Head of caudate nucleus (tissue), 42 donors: ENCODE measurements around the gene RECQL.

Source experiments
- DNase-seq, 42 donors: peaks; one replicate each; pipeline versions ENCODE4 v3.0.0 to v3.0.0-alpha.2; 2020 to 2021; ENCODE audit warnings: mixed read lengths in 7 of 42
- intact Hi-C: fragments of 100-400 bp; cut with DNase I; formaldehyde crosslinking; loops from one replicate; pipeline ENCODE4 v1.15.0; 2022

RECQL gene, protein sequence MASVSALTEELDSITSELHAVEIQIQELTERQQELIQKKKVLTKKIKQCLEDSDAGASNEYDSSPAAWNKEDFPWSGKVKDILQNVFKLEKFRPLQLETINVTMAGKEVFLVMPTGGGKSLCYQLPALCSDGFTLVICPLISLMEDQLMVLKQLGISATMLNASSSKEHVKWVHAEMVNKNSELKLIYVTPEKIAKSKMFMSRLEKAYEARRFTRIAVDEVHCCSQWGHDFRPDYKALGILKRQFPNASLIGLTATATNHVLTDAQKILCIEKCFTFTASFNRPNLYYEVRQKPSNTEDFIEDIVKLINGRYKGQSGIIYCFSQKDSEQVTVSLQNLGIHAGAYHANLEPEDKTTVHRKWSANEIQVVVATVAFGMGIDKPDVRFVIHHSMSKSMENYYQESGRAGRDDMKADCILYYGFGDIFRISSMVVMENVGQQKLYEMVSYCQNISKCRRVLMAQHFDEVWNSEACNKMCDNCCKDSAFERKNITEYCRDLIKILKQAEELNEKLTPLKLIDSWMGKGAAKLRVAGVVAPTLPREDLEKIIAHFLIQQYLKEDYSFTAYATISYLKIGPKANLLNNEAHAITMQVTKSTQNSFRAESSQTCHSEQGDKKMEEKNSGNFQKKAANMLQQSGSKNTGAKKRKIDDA

DNA sequence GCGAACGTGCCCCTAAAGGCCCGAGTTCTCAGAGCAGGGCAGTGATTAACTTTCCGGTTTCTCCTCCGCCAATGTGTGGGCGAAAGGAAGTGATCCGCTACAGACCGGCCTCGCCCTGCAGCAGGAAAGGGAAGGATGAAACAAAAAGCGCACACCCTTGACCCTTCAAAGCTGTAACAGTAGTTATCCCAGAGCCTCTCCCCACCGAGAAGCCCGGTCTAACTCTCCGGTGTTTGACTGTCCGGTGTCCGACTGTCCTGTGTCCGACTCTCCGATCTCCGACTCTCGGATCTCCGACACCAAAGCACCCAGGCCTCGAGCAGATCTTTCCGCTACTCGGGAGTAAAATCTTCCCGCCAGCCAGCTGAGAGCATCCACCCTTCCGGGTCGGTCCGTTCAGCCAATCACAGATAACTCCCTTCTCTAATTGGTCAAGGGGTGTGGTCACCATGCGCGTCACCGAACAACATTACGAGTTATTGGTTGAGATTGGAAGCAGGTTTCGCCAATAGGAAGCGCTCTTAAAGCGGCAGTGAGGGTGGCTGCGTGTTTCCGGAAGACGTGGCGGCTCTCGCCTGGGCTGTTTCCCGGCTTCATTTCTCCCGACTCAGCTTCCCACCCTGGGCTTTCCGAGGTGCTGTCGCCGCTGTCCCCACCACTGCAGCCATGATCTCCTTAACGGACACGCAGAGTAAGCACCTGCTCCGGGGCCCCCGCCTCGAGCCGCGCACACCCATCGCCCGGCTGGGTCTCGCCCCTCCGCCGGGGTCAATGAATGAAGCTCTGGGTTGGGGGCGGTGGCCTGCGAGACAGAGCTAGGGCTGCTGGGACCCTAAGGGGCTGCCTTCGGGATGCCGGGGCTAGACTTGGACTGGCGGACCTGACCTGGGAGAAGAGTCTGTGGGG is at the start of gene RECQL, which contains the start of gene GOLT1B:
Gene RECQL, minus strand, starts transcription at position 378 of the 906 bp plus-strand sequence. CDS start 2,065 bp downstream, outside the sequence.
Gene GOLT1B, plus strand, starts transcription at position 532 of the 906 bp plus-strand sequence. Its CDS starts 135 bp downstream, at position 667.
- peak; percentile 82 to 98 (median 95) for DNase-seq
- intact Hi-C loops: no loop called here

DNA sequence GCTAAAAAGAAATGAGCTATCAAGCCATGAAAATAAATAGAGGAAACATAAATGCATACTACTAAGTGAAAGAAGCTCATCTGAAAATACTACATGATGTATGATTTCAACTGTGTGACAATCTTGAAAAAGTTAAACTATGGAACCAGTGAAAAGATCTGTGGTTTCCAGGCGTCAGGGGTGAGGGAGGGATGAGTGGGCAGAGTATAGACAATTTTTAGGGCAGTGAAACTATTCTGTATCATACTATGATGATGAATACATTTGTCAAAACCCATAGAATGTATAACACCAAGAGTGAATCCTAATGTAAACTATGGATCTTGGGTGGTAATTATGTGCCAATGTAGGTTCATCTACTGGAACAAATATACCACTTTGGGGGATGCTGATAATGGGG is 46.0 kb upstream of the RECQL start:
- no peak for DNase-seq
- intact Hi-C loops: no loop called here

- intact Hi-C loops: no loop called here
- DNase-seq: no peak
Measured at GRCh38 chr12:21546716-21547115, 45.3 kb upstream of the RECQL start.

DNA sequence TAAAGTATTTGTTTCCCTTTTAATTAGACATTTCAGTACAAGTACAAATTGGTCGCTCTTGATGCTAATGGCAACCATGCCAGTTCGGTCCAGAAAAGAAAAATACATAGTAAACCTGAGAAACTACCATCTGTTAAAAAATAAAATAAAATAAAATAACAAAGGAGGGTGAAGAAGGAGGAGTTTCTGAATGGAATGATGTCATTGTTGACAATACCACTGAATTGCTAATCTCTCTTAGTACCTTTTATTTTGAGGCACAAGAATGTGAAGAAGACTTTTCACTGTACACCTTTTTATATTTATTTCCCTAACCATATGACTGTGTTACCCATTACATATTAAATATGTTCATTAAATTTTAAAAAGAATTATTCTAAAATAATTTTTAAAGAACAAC is 44.1 kb upstream of the RECQL start:
- intact Hi-C loops: no loop called here
- no peak for DNase-seq

DNA sequence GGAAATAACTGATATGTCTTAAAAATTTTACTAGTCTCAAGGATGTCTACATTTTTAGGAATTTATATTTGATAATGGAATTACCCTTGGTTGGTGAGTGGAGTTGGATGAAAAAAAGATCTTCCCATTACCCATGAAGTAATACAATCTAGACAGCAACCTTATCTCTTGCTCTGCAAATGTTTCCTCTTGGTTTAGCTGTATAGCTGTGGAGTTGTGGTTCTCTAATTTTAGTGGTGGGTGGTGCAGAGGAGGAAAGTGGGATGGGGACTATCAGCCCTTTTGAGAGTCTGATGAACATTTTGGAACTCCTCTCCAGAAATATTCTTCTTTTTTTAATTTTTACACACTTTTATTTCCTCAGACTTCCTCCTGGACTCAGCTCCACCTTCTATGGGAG is 41.7 kb upstream of the RECQL start:
- no peak for DNase-seq
- intact Hi-C loops: no loop called here

DNA sequence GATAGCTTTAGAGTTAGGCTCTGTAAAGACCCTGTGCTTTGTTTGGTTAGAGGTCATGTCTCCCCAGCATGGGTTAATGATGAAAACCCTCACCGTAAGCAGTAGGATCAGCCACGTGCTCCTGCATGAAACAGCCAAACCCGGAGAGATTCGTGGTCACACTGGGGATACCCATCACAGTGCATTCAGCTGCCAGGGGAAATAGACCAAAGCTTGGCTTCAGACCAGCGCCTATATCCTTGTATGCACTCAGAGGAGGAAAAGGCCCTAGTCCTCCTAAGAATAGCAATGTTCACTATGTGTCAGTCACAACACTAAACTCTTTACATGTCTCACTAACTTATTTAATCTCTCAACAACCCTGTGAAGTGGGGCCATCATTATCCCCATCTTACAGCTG is 41.0 kb upstream of the RECQL start:
- intact Hi-C loops: no loop called here
- no peak for DNase-seq

GRCh38 chr12:21541773-21542172 is 40.3 kb upstream of the RECQL start:
- no peak for DNase-seq
- intact Hi-C loops: no loop called here

DNA sequence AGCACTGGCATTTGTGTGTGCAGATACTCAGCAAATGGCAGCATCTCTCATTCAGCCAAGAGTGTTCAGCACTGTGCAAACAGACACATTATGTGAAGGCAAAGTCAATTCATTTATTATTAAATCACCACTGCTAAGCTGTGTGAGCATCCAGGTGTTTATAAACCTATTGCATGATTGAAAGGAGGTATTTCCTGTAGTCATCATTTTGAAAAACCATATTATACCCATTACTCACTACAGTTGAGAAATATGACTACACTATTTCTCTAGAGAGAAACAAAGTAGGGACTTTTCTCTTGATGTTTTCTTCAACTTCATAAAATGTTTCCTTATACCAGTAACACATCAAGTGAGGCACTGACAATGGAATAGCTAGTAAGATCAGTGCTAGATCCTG is 38.4 kb upstream of the RECQL start:
- intact Hi-C loops: no loop called here
- DNase-seq: no peak

DNA sequence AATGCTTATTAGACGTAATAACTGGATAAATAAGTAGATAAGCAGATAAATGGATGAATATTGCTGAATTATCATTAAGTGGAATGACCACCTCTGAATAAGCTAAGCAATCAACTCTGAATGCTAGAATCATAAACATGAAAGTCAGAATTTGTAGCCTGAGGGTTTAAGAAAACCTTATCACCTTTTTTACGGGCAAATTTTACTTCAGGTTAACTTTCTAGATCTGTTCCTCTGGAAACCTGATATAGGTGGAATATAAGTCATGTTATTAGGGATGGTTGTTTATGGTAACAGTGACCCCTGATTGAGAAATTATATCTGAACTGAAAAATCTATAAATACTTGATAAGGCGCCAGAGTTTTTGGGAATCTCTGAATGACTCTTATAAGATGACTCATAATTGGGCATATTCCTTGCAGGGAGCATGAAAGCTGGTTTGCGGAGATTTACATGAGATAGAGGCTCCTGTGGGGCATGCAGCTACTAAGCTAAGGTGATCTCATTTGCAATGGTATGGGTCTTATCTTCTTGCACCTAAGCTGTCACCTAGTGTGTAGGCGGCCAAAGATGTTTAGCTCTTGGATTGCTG is 36.7 kb upstream of the RECQL start:
- intact Hi-C loops: no loop called here
- no peak for DNase-seq

- DNase-seq: no peak
- intact Hi-C loops: loop anchor here (10.0 kb wide), 1 partner anchor 125 kb away; the partner anchor contains the start of gene LDHB
Measured at GRCh38 chr12:21529456-21529855, 28.0 kb upstream of the RECQL start.

GRCh38 chr12:21528953-21529352 is 27.5 kb upstream of the RECQL start:
- DNase-seq: peak in 2 of 42 donors; percentile 9 to 17

GRCh38 chr12:21527451-21528180 is 26.2 kb upstream of the RECQL start:
- intact Hi-C loops: loop anchor here (10.0 kb wide), 1 partner anchor 127 kb away; the partner anchor contains the start of gene LDHB
- peak; percentile 21 to 87 (median 70) for DNase-seq

More at GRCh38 chr12:21528953-21529352, 27.5 kb upstream of the RECQL start:
- intact Hi-C loops: loop anchor here (10.0 kb wide), 1 partner anchor 126 kb away; the partner anchor contains the start of gene LDHB

GRCh38 chr12:21526721-21527345 is 25.4 kb upstream of the RECQL start:
- DNase-seq: no peak
- intact Hi-C loops: loop anchor here (10.0 kb wide), 1 partner anchor 128 kb away; the partner anchor contains the start of gene LDHB

DNA sequence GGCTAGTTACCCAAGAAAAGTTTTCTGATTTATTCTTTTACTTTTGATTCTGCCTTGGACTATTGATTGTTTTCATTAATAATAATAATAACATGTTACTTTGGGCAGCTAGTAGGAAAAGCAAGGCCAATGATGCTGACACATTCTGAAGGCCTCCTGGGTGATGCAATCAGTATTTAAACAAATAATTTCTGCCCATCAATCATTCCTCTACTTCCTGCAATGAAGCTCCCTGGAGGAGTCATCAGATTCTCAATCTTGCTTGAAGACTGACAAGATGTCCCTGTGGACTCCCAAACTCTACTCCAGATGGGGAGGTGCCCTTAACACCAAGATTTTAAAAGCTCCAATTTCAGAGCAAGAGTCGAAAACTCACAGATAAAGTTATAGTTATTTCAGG is 24.6 kb upstream of the RECQL start, which contains the start of gene SPX:
Gene SPX, plus strand, starts transcription at position 244 of the 400 bp plus-strand sequence. CDS start 177 bp downstream, outside the sequence.
- DNase-seq: no peak
- intact Hi-C loops: loop anchor here (10.0 kb wide), 1 partner anchor 129 kb away; the partner anchor contains the start of gene LDHB

DNA sequence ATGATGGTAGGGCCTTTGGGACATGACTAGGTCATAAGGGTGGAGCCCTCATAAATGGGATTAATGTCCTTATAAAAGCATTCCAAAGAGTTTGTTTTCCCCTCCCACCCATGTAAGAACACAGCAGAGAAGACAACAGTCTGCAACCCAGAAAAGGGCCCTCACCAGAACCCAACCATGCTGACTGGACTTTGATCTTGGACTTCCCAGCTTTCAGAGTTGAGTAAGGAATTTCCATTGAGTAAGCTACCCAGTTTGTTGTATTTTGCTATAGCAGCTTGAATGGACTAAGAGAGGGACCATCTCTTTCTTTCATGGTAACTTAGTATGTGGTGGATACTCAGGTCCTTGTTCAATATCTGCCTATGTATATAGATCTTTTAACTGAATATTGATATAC is 21.7 kb upstream of the RECQL start:
- no peak for DNase-seq
- intact Hi-C loops: loop anchor here (10.0 kb wide), 1 partner anchor 132 kb away; the partner anchor contains the start of gene LDHB

- intact Hi-C loops: loop anchor here (10.0 kb wide), 1 partner anchor 133 kb away; the partner anchor contains the start of gene LDHB
- no peak for DNase-seq
Measured at GRCh38 chr12:21521541-21521940, 20.1 kb upstream of the RECQL start.

DNA sequence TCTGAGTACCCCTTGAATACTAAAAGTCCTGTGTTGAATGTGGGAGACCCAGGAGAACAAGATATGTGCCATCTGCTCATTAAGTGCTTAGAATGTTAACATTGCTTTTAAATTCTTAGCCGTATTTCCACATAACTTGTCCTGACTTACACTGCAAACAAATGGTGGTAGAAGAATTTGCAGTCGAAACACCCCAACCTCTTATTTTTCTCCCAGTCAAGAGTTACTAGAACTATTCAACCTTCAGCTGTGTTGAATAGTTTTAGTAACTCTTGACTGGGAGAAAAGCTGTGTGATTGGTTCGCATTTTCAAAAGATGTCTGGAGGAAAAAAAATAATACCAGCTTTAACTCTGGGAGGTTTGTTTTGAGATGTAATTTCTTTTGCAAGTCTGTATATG is 17.0 kb upstream of the RECQL start:
- no peak for DNase-seq
- intact Hi-C loops: no loop called here
